NCI-H510A treated with DMSO at 0.1 percent for 48 hours (cell line): Measurements from ENCODE around the gene OSBPL10.
A peak's percentile ranks its signal among the peaks of the same experiment; 100 is the strongest.

ENCODE experiments used
- DNase-seq: peaks from one replicate; lab custom pipeline; 2025; lab: John Stamatoyannopoulos, UW

The OSBPL10 gene

DNA sequence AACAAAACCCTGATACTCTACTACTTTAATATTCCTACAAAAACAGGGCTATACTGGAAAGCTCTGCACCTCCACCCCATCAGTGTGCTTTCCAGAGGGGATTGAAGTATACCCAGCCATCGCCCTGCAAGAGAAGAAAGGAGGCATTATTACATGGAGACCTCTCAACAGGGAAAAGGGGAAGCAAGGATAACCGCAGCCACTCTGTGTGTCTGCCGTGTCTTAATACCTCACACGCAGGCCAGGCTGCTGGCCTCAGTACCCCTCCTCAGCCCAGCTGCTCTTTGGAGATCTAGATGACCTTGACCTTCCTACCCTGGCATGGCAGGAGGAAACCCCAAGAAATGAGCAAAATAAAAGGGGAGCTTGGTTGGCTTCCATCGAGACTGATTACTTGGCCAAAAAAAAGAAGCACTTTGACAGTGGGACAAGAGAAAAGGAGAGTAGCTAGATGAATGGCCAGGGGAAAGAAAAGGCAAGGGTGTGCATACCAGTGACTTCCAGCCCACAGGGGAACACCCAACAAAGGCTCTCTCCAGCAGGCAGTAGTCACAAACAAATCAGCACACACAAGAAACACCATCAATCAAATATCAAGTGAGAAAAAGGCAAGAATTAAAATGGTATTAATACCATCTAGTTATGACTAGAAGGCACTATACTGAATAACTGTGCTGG is 318.9 kb downstream of the OSBPL10 start:
- DNase-seq: no peak

DNA sequence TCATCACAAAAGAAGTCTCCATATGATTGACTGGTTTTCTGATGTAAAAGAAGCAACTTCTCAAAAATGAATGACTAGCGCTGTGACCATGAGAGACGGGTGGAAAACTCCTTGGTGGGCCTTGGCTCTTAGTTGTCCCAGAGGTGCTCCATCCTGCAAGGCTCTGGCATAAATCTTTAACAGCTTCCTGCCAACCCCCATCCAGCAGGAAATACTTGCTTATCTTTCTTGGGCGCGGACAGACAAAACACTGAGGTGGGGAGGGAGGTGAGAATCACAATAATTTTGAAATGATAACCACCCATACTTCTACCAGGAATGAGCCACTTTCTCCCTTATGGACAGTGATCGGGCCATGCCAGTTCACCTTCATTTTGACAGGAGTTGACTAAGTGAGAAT is 319.8 kb downstream of the OSBPL10 start:
- no peak for DNase-seq

DNA sequence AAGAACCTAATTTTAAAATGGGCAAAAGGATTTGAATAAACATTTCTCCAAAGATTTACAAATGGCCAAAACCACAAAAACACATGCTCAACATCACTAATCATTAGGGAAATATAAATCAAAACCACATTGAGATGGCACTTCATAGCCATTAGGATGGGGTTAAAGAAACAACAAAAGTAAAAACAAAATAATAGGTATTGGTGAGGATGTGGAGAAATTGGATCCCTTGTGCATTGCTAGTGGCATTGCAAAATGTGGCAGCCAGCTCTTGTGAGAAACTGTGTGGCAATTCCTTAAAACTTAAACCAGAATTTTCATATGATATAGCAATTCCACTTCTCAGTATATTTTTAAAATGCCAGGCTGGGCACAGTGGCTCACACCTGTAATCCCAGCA is 321.8 kb downstream of the OSBPL10 start:
- no peak for DNase-seq

DNA sequence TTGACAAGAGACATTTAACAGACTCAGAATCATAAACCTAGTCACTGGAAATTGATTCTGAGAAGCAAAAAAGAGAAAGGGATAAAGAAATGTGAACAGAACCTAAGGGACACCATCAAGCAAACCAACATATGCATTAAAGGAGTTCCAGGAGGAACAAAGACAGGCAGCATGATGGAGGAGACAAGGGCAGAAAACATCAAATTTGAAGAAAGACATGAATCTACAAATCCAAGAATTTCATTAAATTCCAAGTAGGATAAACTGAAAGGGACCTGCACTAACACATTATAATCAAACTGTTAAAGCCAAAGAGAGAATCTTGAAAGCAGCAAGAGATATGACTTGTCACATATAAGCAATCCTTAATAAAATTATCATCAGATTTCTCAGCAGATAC is 326.1 kb downstream of the OSBPL10 start:
- no peak for DNase-seq

DNA sequence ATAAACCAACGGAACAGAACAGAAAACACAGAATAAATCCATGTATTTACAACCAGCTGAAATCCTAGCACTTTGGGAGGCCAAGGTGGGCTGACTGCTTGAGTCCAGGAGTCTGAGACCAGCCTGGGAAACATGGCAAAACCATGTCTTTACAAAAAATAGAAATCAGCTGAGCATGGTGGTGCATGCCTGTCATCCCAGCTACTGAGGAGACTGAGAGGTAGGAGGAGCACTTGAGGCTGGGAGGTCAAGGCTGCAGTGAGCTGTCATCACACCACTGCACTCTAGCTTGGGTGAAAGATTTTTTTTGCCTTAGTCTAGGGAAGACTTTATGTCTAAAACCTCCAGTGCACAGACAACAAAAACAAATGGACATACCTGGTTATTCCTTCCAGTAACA is 327.6 kb downstream of the OSBPL10 start:
- no peak for DNase-seq

DNA sequence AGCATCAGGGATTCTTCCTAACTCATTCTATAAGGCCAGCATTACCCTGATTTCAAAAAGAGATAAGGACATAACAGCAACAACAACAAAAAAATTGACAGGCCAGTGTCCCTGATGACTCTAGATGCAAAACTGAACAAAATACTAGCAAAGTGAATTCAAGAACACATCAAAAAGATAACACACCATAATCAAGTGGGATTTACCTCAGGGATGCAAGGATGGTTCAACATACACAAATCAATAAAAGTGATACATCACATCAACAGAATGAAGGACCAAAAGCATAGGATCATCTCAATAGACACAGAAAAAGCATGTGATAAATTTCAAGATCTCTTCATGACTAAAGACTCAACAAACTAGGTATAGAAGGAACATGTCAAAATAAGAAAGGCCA is 328.8 kb downstream of the OSBPL10 start:
- no peak for DNase-seq

DNA sequence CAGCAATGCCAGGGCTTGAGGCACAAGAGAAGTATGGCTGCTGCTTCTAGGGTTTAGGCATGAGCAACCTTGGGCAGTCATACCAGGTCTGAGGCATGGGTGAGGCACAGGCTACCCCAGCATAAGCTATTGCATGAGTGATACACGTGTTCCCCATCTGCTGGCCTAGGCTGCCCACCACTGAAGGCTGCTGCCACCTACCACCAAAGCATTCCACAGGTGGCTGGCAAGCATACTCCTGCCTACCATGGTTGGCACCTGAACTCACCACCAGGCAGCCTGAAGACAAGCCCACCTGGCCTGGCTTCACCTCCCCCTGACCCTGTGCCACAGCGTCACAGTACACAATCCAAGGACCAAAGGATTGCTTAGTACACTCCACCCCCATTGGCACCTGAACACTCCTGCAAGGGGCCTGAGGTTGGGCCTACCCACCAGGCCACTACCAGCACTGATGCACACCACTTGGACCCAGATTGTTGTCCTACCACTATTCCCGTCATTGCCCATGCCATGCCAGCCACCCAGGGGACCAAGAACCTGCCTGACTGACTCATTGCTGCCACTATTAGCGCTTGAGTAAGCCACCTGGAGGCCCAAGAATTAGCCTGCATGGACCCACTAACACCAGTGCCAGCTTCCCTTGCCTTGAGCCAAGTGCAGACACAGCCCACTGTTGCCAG is 332.6 kb downstream of the OSBPL10 start:
- no peak for DNase-seq

DNA sequence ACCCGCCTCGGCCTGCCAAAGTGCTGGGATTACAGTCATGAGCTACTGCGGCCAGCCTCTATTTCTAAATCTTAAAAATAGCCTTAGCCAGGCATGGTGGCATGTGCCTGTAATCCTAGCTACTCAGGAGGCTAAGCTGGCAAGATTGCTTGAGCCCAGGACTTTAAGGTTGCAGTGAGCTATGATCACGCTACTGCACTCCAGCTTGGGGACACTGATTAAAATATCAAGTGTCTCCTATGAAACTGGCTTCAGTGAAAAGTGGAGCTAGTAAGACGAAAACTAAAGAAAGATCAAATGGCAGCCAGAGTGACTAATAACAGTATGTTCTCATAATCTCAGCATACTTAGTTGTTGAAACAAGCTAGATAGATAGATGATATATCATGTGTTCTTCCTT is 335.8 kb downstream of the OSBPL10 start:
- no peak for DNase-seq

DNA sequence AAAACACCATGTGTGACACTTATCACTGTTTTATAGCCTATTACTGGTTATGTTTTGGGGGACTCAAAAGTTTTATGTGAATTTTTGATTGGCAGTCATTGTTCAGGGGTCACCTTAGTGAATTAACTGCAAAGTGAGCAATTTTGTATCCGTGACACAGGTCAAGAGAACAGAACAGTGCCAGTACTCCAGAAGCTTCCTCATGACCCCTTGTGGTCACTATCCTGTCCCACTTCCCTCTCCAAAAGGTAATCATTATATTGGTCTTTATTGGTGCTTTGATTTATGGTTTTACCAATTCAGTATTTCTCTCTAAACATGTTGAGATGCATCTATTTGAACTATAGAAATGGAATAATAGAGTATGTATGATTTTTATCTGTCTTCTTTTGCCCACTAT is 341.2 kb downstream of the OSBPL10 start:
- no peak for DNase-seq

DNA sequence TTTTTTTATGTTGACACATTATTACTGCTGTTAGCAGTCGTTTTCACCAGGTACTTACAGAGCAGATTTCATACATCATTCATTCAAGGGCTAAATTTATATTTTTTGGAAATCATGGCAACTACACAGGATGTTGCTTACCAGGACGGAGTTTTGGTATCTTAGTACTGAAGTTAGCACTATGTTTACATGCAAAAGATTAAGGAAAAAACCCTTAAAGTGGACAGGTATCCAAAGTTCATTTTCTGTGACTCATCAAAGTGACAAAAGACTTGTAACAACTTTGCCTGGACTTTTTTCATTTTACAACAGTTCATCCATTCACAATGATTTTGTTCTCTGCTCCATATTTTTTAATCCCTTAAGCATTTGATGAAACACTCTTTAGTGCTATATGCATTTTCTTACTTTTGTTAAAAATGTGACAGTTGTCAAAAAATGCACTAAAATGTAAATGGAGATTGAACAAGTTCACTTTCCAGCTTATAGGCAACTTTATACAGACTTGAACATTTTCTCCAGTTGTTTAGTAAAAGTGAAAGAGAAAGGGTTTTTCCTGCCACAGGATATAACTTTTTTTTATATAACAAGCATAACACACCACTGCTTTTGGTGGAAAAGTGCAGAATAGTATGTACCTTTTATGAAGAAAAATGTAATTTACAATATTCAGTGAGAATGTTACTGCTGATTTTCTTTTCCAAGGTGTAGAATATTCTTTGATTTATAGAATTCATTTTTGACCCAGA is 344.2 kb downstream of the OSBPL10 start:
- DNase-seq: no peak

DNA sequence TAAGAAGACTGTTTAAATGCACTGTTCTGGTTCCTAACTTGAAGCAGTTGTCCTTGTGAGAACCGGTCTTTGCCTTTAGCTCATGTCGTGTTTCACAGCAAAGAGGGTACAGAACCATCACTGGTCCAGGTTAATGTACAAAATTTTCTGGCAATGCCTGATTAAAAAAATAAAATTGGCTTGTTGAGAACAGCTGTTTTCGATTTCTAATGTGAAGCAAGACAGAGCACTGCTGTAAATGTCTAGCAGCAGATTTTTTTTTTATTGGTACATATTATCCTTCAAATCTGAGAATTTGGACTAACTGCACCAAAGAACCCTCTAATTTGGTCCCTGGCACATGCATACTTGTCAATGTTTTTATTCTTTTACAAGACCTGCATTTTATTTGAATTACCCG is 345.0 kb downstream of the OSBPL10 start:
- no peak for DNase-seq

DNA sequence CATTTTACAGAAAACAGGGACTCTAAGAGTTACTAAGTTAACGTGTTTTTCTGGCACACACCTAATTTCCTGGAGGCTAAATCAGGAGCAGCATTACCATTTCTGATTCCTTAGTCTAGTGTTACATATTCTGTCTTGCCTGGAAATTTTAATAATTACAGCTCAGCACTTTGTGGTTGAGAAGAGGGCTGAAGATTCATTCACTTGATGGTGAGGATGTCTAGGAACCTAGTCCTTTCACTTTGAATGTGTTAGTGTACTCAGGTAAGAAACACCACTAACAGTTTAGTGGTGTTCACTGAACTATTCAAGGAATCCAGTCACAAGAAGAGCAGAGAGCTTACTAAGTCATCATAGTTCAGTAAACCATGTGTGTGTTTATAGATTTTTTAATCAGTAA is 345.5 kb downstream of the OSBPL10 start:
- no peak for DNase-seq

DNA sequence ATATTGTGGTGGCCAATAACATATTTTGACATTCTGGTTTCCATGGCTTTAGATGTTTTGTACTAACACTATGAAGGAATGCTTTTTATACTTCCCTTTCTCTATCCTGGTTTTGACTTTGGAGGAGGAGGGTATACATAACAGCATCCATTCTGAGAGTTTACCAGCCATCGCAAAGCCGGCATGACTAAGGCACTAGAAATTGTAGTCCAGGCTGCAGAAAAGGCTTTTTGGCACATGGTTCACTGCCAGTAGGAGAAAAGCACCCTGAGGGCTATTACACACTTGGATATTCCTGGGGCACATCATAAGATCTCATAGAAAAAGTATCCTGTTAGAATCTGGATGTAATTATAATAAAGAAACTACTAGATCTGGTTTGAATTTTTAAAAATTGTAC is 346.6 kb downstream of the OSBPL10 start:
- no peak for DNase-seq

DNA sequence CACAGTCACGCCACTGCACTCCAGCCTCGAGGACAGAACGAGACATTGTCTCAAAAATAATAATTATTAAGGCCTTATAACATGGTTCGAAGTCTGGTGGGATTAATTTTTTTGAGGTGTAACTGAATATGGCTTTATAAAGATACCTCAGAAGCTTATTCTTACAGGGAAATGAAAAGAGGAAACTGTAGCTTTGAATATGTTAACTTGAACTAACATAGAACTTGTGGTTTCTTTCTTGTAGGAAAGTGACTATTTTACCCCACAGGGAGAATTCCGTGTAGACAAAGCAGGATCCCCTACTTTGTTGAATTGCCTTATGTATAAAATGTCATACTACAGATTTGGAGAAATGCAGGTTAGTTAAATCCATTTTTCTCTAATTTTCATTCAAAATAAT is 352.0 kb downstream of the OSBPL10 start:
- no peak for DNase-seq

DNA sequence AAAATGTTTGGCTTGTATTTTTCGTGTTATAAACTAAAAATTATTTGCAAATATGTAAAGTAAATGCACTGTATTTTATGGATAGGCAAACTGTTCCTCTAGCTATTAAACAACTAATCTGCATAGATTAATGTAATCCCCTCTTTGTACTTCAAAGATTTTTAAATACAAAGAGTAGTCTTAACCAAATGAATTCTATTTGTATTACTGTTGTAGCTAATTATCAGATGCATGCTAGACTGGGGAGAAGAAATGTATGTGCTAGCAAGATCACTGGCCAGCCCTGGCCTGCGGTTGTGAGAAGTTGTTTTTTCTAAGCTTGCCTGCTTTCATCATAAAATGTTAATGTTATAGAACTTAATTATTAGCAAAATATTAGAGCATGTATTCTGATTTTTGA is 355.7 kb downstream of the OSBPL10 start:
- DNase-seq: no peak

DNA sequence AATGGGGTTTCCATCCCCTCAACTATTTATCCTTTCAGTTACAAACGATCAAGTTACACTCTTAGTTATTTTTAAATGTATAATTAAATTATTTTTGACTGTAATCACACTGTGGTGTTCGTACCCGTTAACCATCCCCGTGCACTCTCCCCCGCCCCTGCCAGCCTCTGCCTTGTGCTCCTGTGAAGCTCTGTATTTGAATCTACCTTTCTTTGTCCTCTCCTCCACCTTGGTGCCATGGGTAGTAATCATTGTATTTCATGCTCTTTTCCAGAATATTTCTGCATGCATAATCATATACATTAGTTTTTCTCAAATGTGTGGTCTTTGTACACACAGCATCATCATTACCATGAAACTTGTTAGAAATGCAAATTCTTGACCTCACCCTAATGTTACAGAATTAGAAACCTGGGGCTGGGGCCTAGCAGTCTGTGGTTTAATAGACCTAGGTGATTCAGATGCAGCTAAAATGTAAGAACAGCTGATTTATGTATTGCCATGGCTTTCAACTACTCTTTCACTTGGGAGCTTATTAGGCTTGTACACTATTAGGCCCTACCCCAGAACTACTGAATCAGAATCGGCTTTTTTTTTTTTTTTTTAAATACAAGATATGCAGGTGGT is 356.9 kb downstream of the OSBPL10 start:
- DNase-seq: no peak

DNA sequence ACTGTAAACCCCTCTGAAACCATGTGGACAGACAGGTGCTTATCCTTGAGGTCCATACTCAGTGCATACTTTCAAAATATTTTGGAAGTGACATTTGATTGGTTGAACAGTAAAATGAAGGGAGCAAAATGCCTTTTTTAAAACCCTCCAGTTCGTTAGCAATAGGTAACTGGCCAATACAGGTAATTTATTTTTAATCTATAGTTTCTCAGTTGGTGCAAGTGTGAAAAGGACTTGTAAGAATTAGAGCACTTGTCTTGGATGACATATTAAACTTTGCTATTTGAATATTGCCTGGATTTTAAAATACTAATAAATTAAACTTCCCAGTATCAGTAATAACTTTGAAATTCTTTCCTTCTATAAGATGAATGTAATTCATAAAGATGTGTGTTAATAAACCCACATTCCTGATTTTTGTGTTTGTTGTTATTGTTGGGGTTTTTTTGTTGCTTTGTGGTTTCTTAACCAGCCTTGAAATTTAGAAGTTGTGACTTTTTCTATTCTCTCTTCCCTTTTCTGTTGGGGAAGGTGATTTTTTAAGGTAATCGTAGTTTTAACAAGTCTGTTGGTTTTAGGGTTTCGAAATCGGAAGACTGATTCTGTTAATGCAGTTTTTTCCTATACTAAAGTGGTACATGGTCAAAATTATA is 358.3 kb downstream of the OSBPL10 start:
- DNase-seq: no peak

DNA sequence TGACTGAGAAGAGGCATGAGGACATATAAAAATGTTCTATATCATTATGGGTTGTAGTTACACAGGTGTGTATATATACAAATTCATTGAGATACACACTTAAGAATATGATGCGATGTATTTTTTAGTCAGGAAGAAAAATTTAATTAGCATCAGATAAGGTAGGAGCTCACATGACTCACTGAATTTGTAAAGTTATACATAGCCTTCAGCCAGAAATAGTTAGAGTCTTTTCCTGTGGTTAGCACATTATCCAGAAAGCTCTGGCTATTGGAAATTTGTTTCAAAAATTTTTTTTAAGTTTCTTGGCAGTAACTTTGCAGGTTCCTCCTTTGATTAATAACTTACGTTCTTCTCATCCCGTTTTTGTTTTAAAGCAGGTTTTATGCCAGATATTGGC is 359.7 kb downstream of the OSBPL10 start:
- DNase-seq: no peak

DNA sequence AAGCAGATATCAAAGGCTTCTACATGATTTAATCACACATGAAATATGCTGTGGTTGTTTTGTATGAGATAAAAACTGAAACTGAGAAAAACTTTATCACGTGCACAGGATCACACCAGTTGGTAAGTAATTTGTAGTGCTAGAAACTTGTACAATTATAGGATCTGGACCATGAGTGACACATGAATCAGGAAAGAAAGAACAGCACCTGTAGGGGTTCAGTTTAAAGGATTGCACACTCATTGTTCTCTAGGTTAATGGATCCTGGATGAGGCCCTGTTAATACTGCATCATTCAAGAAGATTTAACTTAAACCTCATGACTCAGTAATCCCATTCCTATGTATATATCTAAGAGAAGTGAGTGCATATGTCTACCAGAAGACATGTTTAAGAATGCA is 360.4 kb downstream of the OSBPL10 start:
- DNase-seq: no peak

DNA sequence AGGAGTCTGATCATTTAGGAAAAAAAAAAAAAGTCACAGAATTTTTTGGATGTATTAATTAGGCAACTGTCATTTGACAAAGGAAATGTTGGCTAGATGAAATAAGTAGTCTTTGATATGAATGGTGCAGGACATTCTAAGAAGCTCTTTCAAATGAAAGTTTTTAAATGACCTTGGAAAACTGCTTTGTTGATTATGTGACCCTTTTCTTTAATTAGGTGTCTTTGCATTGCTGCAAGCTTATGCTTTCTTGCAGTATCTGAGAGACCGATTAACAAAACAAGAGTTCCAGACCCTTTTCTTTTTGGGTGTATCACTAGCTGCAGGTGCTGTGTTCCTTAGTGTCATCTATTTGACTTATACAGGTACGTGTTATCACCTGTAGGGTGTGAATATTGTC is 364.4 kb downstream of the OSBPL10 start:
- DNase-seq: no peak

DNA sequence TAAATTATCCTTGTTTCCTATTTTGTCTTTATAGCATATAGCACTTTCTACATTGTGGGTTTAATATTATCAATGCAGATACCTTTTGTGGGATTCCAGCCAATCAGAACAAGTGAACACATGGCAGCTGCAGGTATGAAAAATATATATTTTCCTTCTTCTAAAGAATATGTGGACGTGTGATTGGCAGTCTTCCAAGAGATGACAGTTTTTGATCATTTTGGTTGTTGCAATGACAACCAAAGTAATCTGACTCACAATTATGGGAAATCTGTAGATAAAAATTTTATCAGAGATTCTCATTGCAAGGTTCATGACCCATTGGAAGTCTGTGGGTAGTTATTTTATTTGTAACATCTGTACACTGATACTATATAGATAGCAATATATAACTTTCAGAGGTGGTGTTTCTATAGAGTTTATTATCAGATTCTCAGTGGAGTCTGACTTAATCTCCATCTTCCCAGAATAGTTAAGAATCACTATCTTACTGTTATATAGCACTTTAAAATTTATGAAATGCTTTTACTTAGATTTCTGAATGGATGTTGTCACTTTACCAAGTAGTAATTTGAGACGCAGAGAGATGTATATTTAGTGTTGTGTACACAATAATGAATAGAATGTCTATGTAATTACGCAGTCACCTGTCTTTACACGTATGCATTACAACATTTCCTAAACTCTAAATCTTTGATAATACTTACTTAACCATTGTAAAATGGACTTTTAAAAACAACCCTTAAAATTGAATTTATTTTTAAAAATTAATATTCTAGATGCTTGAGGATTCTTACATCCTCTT is 365.8 kb downstream of the OSBPL10 start:
- DNase-seq: peak; percentile 18
